HepG2 (cell line): ENCODE measurements around the gene ADSS1. TPM values are rescaled to one million over a fixed set of nuclear protein-coding genes. Genes with fewer than 3 reads are reported as not detected.

Source experiments
- ARNTL ChIP-seq: sonication (generic); formaldehyde crosslinking; IDR thresholded peaks from 2 replicates; pipeline ENCODE4 v1.4.0; 2020; ENCODE audit warnings: mild to moderate bottlenecking, missing genetic modification reagents
- CREBL2 ChIP-seq: sonication (generic); formaldehyde crosslinking; IDR thresholded peaks from 2 replicates; pipeline ENCODE4 v1.8.1; 2023; ENCODE audit warnings: missing genetic modification reagents, mild to moderate bottlenecking, borderline replicate concordance
- FOSL1 ChIP-seq: sonication (generic); formaldehyde crosslinking; IDR thresholded peaks from 2 replicates; pipeline ENCODE4 v1.9.0; 2021; ENCODE audit warnings: missing genetic modification reagents, borderline replicate concordance
- GPN1 ChIP-seq: sonication (generic); formaldehyde crosslinking; IDR thresholded peaks from 2 replicates; pipeline ENCODE4 v1.5.1; 2020; ENCODE audit warnings: missing genetic modification reagents, borderline replicate concordance
- HMGXB4 ChIP-seq, 2 experiments: sonication (generic) in 1 of 2; formaldehyde crosslinking in 1 of 2; IDR thresholded peaks; 2 replicates each; pipeline versions ENCODE4 v1.4.0 to v1.6.1; 2018 to 2020; ENCODE audit warnings: missing genetic modification reagents in 2 of 2, borderline replicate concordance in 1 of 2, low read depth in 1 of 2, mild to moderate bottlenecking in 1 of 2, missing biosample characterization in 1 of 2
- HOXA7 ChIP-seq: sonication (generic); formaldehyde crosslinking; IDR thresholded peaks from 2 replicates; pipeline ENCODE4 v1.8.1; 2022; ENCODE audit warnings: mild to moderate bottlenecking, missing genetic modification reagents, moderate library complexity
- IKZF1 ChIP-seq: fragments of 450-650 bp; IDR thresholded peaks from 2 replicates; pipeline ENCODE4 v1.7.1; 2016
- IRF2 ChIP-seq: IDR thresholded peaks from 2 replicates; pipeline ENCODE4 v1.6.1; 2018; ENCODE audit warnings: missing genetic modification reagents, missing compliant biosample characterization
- MNT ChIP-seq: fragments of 450-650 bp; IDR thresholded peaks from 2 replicates; pipeline ENCODE4 v1.6.1; 2016
- MXD4 ChIP-seq: IDR thresholded peaks from 2 replicates; pipeline ENCODE4 v1.6.1; 2016; ENCODE audit warnings: mild to moderate bottlenecking, missing biosample characterization, missing genetic modification reagents
- NCOA5 ChIP-seq: sonication (generic); formaldehyde crosslinking; IDR thresholded peaks from 2 replicates; pipeline ENCODE4 v1.4.0; 2020; ENCODE audit warnings: missing genetic modification reagents
- SP2 ChIP-seq: sonication (generic); formaldehyde crosslinking; IDR thresholded peaks from 2 replicates; pipeline ENCODE4 v1.5.1; 2020; ENCODE audit warnings: mild to moderate bottlenecking, missing genetic modification reagents
- TCF12 ChIP-seq, 2 experiments: fragments of 450-650 bp in 1 of 2; sonication (generic) in 1 of 2; formaldehyde crosslinking in 1 of 2; IDR thresholded peaks; 2 replicates each; pipeline versions ENCODE4 v1.6.1 to v1.8.0; 2017 to 2022; ENCODE audit warnings: antibody characterized with exemption in 1 of 2, mild to moderate bottlenecking in 1 of 2, missing genetic modification reagents in 1 of 2, moderate library complexity in 1 of 2
- ZFP62 ChIP-seq: sonication (generic); formaldehyde crosslinking; IDR thresholded peaks from 2 replicates; pipeline ENCODE4 v1.4.0; 2020; ENCODE audit warnings: missing genetic modification reagents
- ZFP82 ChIP-seq: sonication (generic); formaldehyde crosslinking; IDR thresholded peaks from 2 replicates; pipeline ENCODE4 v1.5.1; 2020; ENCODE audit warnings: mild to moderate bottlenecking, missing genetic modification reagents, borderline replicate concordance
- ZGPAT ChIP-seq: IDR thresholded peaks from 2 replicates; pipeline ENCODE4 v1.6.1; 2016; ENCODE audit warnings: mild to moderate bottlenecking
- ZNF205 ChIP-seq: IDR thresholded peaks from 2 replicates; pipeline ENCODE4 v1.6.1; 2018; ENCODE audit warnings: missing biosample characterization, missing genetic modification reagents
- ZNF225 ChIP-seq: sonication (generic); formaldehyde crosslinking; IDR thresholded peaks from 2 replicates; pipeline ENCODE4 v1.4.0; 2020; ENCODE audit warnings: mild to moderate bottlenecking, missing genetic modification reagents
- ZNF292 ChIP-seq: sonication (generic); formaldehyde crosslinking; IDR thresholded peaks from 2 replicates; pipeline ENCODE4 v1.8.1; 2022; ENCODE audit warnings: mild to moderate bottlenecking, low read depth, missing genetic modification reagents, borderline replicate concordance
- ZNF644 ChIP-seq: IDR thresholded peaks from 2 replicates; pipeline ENCODE4 v1.6.1; 2016; ENCODE audit warnings: low read depth
- ZNF670 ChIP-seq: sonication (generic); formaldehyde crosslinking; IDR thresholded peaks from 2 replicates; pipeline ENCODE4 v1.8.0; 2022; ENCODE audit warnings: mild to moderate bottlenecking, missing genetic modification reagents, borderline replicate concordance
- ZNF775 ChIP-seq: sonication (generic); formaldehyde crosslinking; IDR thresholded peaks from 2 replicates; pipeline ENCODE4 v1.4.0; 2020; ENCODE audit warnings: missing genetic modification reagents, mild to moderate bottlenecking, moderate library complexity, borderline replicate concordance
- ZNF891 ChIP-seq: sonication (generic); formaldehyde crosslinking; IDR thresholded peaks from 2 replicates; pipeline ENCODE4 v1.5.0; 2020; ENCODE audit warnings: mild to moderate bottlenecking, missing genetic modification reagents
- ZSCAN25 ChIP-seq: sonication (generic); formaldehyde crosslinking; IDR thresholded peaks from 2 replicates; pipeline ENCODE4 v1.8.0; 2022; ENCODE audit warnings: mild to moderate bottlenecking, missing genetic modification reagents
- polyA plus RNA-seq, 8 experiments: library from polyadenylated mRNA; depleted of rRNA in 3 of 8; stranded (reverse) in 7 of 8; unstranded in 1 of 8; fragments of >200 nt; fragmentation: Illumina TruSeq in 4 of 8; extraction: Trizol in 4 of 8; gene quantifications; 2 replicates each; pipeline versions ENCODE4 v1.2.1 to v1.2.3, GENCODE V29; 2011 to 2016; ENCODE audit warnings: low read depth in 4 of 8, missing spikeins in 1 of 8, mixed read lengths in 1 of 8; ENCODE audit not compliant: insufficient read depth in 1 of 8
- total RNA-seq, 5 experiments: library from RNA; depleted of rRNA; stranded (reverse); fragments of >200 nt; fragmentation: Illumina TruSeq; extraction: Trizol; gene quantifications; 2 replicates each; pipeline ENCODE4 v1.2.3, GENCODE V29; 2016; ENCODE audit warnings: low read depth in 1 of 5

ADSS1 gene
- total and polyA plus RNA-seq, 2 of the 13 experiments (the other 11 are each of a cell fraction or from before 2014, with no cell fraction given), result 1.0 to 36.7 TPM

- TF ChIP-seq ZGPAT (CRISPR knock-in tag), result no peak
- TF ChIP-seq MXD4 (CRISPR knock-in tag), result no peak
- no peak for TF ChIP-seq SP2
- 0 out of 2 replicates have a peak, but pooled peaks have one; percentile 26 for TF ChIP-seq ZNF292
- TF ChIP-seq ZNF205 (CRISPR knock-in tag), result no peak
- no peak for TF ChIP-seq GPN1 (CRISPR knock-in tag)
- TF ChIP-seq ZFP82, result no peak
- no peak for TF ChIP-seq NCOA5 (CRISPR knock-in tag)
- 0 out of 2 replicates have a peak, but pooled peaks have one; percentile 17 for TF ChIP-seq ZNF891
- TF ChIP-seq HOXA7 (CRISPR knock-in tag), result no peak
- no peak for TF ChIP-seq IRF2 (CRISPR knock-in tag)
- TF ChIP-seq MNT, result no peak
- TF ChIP-seq IKZF1, result no peak
- TF ChIP-seq FOSL1, result no peak
- TF ChIP-seq ZNF670 (CRISPR knock-in tag), result no peak
- no peak for TF ChIP-seq ZNF644 (CRISPR knock-in tag)
- TF ChIP-seq ZNF775 (CRISPR knock-in tag), result no peak
- no peak for TF ChIP-seq ZNF225 (CRISPR knock-in tag)
- no peak for TF ChIP-seq CREBL2
- TF ChIP-seq ARNTL (CRISPR knock-in tag), result no peak
- peak; percentile 32; the same call in 1 of the 2 replicates for TF ChIP-seq ZSCAN25
- TF ChIP-seq ZFP62 (CRISPR knock-in tag), result no peak
- no peak for TF ChIP-seq HMGXB4 (CRISPR knock-in tag; IDR thresholded peaks at IDR 0.05; ENCODE audit: borderline replicate concordance in 1 of 2, low read depth in 1 of 2)
- TF ChIP-seq TCF12 (IDR thresholded peaks at IDR 0.05), result no peak
- TF ChIP-seq TCF12 (CRISPR knock-in tag; IDR thresholded peaks at IDR 0.05), result no peak
Measured at GRCh38 chr14:104686624-104687517, 37.2 kb upstream of the ADSS1 start (continued).
